IMR-90 (cell line): Measurements from ENCODE around the gene LRRC70. TPM values are rescaled to one million over a fixed set of nuclear protein-coding genes. Genes with fewer than 3 reads are reported as not detected.

Experiments used
- ATAC-seq: fragments of 200-7000 bp; cut with Tn5 transposase; 2 replicates; pipeline ENCODE4 v1.9.1; 2020; ENCODE audit warnings: low read depth, mild to moderate bottlenecking, moderate library complexity
- BruUV-seq: library from RNA; stranded (reverse); fragments of 400-500 nt; replicated peaks from 2 replicates; lab custom pipeline; 2021; lab: Mats Ljungman, UMichigan
- CTCF ChIA-PET: fragments of 300-600 bp; formaldehyde crosslinking; extraction: SDS; loops from one replicate; lab custom pipeline; 2021; ENCODE audit warnings: antibody characterized with exemption; lab: Yijun Ruan, JAX
- POLR2A ChIA-PET: fragments of 300-600 bp; sonication (Branson Sonifier 250); formaldehyde crosslinking; loops from one replicate; lab custom pipeline; 2022; ENCODE audit warnings: antibody characterized with exemption; ENCODE audit not compliant: unreplicated experiment; lab: Charles Lee
- DNase-seq: peaks from one replicate; pipeline ENCODE4 v3.0.0; 2013
- H2AFZ ChIP-seq: replicated peaks from 2 replicates; pipeline ENCODE3; 2013; ENCODE audit warnings: low read length, mild to moderate bottlenecking; ENCODE audit not compliant: poor library complexity
- H2AK5ac ChIP-seq: 2 replicates; pipeline ENCODE4 v1.6.1; 2013; ENCODE audit warnings: low read depth, low read length, inconsistent platforms
- H2AK9ac ChIP-seq: replicated peaks from 2 replicates; pipeline ENCODE3; 2013; ENCODE audit warnings: mild to moderate bottlenecking, low read depth, low read length, moderate library complexity; ENCODE audit not compliant: poor library complexity
- H2BK120ac ChIP-seq: 2 replicates; pipeline ENCODE4 v1.6.1; 2013; ENCODE audit warnings: low read depth, low read length, inconsistent platforms
- H2BK15ac ChIP-seq: 3 replicates; pipeline ENCODE4 v1.6.1; 2013; ENCODE audit warnings: low read depth, low read length, inconsistent platforms
- H2BK20ac ChIP-seq: 2 replicates; pipeline ENCODE4 v1.6.1; 2013; ENCODE audit warnings: low read depth, mild to moderate bottlenecking, inconsistent platforms, low read length, moderate library complexity
- H2BK5ac ChIP-seq: 2 replicates; pipeline ENCODE4 v1.6.1; 2013; ENCODE audit warnings: mild to moderate bottlenecking, low read depth, low read length, inconsistent platforms; ENCODE audit not compliant: poor library complexity, severe bottlenecking
- H3K14ac ChIP-seq: replicated peaks from 2 replicates; pipeline ENCODE4 v1.6.1; 2013; ENCODE audit warnings: low read depth, low read length, inconsistent platforms
- H3K18ac ChIP-seq: 2 replicates; pipeline ENCODE4 v1.6.1; 2013; ENCODE audit warnings: low read depth, low read length, control low read depth
- H3K23ac ChIP-seq: 2 replicates; pipeline ENCODE4 v1.6.1; 2013; ENCODE audit warnings: low read depth, low read length, inconsistent platforms
- H3K27ac ChIP-seq: 2 replicates; pipeline ENCODE4 v1.5.1; 2013; ENCODE audit warnings: mild to moderate bottlenecking, control low read depth, low read length; ENCODE audit not compliant: insufficient read depth
- H3K27me3 ChIP-seq: 2 replicates; pipeline ENCODE4 v1.6.1; 2013; ENCODE audit warnings: low read length; ENCODE audit not compliant: control insufficient read depth, insufficient read depth
- H3K36me3 ChIP-seq: 2 replicates; pipeline ENCODE4 v1.6.1; 2013; ENCODE audit warnings: low read length, mixed read lengths; ENCODE audit not compliant: control insufficient read depth, insufficient read depth
- H3K4ac ChIP-seq: 2 replicates; pipeline ENCODE4 v1.6.1; 2013; ENCODE audit warnings: low read depth, low read length, inconsistent platforms
- H3K4me1 ChIP-seq: 2 replicates; pipeline ENCODE4 v1.6.1; 2013; ENCODE audit warnings: low read length, mixed read lengths; ENCODE audit not compliant: control insufficient read depth, insufficient read depth
- H3K4me2 ChIP-seq: 2 replicates; pipeline ENCODE4 v1.6.1; 2013; ENCODE audit warnings: low read depth, mild to moderate bottlenecking, control low read depth, low read length, moderate library complexity
- H3K4me3 ChIP-seq: 2 replicates; pipeline ENCODE4 v1.5.1; 2013; ENCODE audit warnings: low read depth, mild to moderate bottlenecking, control low read depth, low read length, moderate library complexity; ENCODE audit not compliant: insufficient read depth
- H3K56ac ChIP-seq: 2 replicates; pipeline ENCODE4 v1.6.1; 2013; ENCODE audit warnings: low read length, inconsistent platforms; ENCODE audit not compliant: insufficient read depth; ENCODE audit errors: extremely low read depth
- H3K79me1 ChIP-seq, 2 experiments: 2 replicates each; pipeline ENCODE4 v1.6.1; 2013; ENCODE audit warnings: low read length in 2 of 2, inconsistent platforms in 1 of 2, low read depth in 1 of 2
- H3K9ac ChIP-seq: 2 replicates; pipeline ENCODE4 v1.6.1; 2013; ENCODE audit warnings: low read depth, low read length, control low read depth
- H3K9me1 ChIP-seq: 2 replicates; pipeline ENCODE4 v1.6.1; 2013; ENCODE audit warnings: low read length, inconsistent platforms; ENCODE audit not compliant: insufficient read depth
- H3K9me3 ChIP-seq: 2 replicates; pipeline ENCODE4 v1.6.1; 2013; ENCODE audit warnings: low read length; ENCODE audit not compliant: control insufficient read depth, insufficient read depth
- H4K20me1 ChIP-seq: 2 replicates; pipeline ENCODE4 v1.6.1; 2013; ENCODE audit warnings: low read length, inconsistent platforms; ENCODE audit not compliant: insufficient read depth
- H4K5ac ChIP-seq: 2 replicates; pipeline ENCODE4 v1.6.1; 2013; ENCODE audit warnings: mild to moderate bottlenecking, low read depth, low read length, control low read depth
- H4K8ac ChIP-seq, 2 experiments: 2 replicates each; pipeline ENCODE4 v1.6.1; 2013; ENCODE audit warnings: low read depth in 2 of 2, low read length in 2 of 2, control low read depth in 1 of 2, inconsistent platforms in 1 of 2
- H4K91ac ChIP-seq: 2 replicates; pipeline ENCODE4 v1.6.1; 2013; ENCODE audit warnings: low read depth, low read length, inconsistent platforms; ENCODE audit not compliant: insufficient read depth
- NFE2L2 ChIP-seq: fragments of 150-350 bp; IDR thresholded peaks from 2 replicates; pipeline ENCODE4 v1.6.1; 2016; ENCODE audit warnings: low read depth, mild to moderate bottlenecking, low read length
- RFX5 ChIP-seq: IDR thresholded peaks from 2 replicates; pipeline ENCODE4 v1.8.0; 2012; ENCODE audit warnings: low read depth, mild to moderate bottlenecking, low read length, moderate library complexity
- WGBS, 2 experiments: methylation state at CpG; one replicate each; pipeline versions ENCODE4 v1.1.5 to v1.1.7; 2013; ENCODE audit warnings: missing lambda C conversion rate in 2 of 2; ENCODE audit not compliant: insufficient read length in 1 of 2; ENCODE audit errors: extremely low coverage in 2 of 2; 5-methylcytosine and 5-hydroxymethylcytosine counted together
- dilution Hi-C: fragments of 300-500 bp; cut with HindIII; formaldehyde crosslinking; loops from one replicate; pipeline ENCODE4 v1.14.3; 2018; ENCODE audit warnings: low sequenced_read_pairs; ENCODE audit not compliant: unreplicated experiment
- in situ Hi-C: fragments of 300-500 bp; cut with MboI; formaldehyde crosslinking; loops from 3 replicates; pipeline ENCODE4 v1.14.3; 2019; ENCODE audit warnings: low sequenced_read_pairs, inconsistent platforms, mixed read lengths
- intact Hi-C: fragments of 100-400 bp; cut with micrococcal nuclease; formaldehyde crosslinking; loops from 2 replicates; pipeline ENCODE4 v1.10.0; 2022
- polyA plus RNA-seq, 3 experiments: library from polyadenylated mRNA; depleted of rRNA; stranded (reverse); fragments of >200 nt; gene quantifications; 2 replicates each; pipeline ENCODE4 v1.2.3, GENCODE V29; 2012; ENCODE audit warnings: low replicate concordance in 1 of 3
- total RNA-seq: library from RNA; depleted of rRNA; stranded (reverse); fragments of >200 nt; gene quantifications from 2 replicates; pipeline ENCODE4 v1.2.3, GENCODE V29; 2012

LRRC70 gene
- total and polyA plus RNA-seq, 2 of the 4 experiments (the other 2 are of a cell fraction): 0.19 to 0.36 TPM

GRCh38 chr5:62593331-62593730 lies 14.7 kb downstream of the LRRC70 start:
- Histone ChIP-seq H3K23ac (no peak overlapping the region), H3K9me1 (no peaks in the 10 kb centered on the region; the same call in 1 of the 2 replicates), H2AFZ (no peak overlapping the region), H2BK15ac (no peak overlapping the region), H4K20me1 (no peaks in the 10 kb centered on the region), H2BK5ac (no peak overlapping the region), H3K4me1 (peaks cover 2% of the 10 kb centered on the region; the same call in 1 of the 2 replicates), H3K9me3 (no peaks in the 10 kb centered on the region), H3K27ac (peak overlapping the region; percentile 35; the same call in 1 of the 2 replicates), H3K4ac (no peak overlapping the region), H3K9ac (no peak overlapping the region), H3K14ac (0 out of 2 replicates have a peak overlapping the region, but pooled peaks have one; percentile 1), H4K5ac (no peak overlapping the region), H2BK20ac (no peak overlapping the region), H3K36me3 (no peaks in the 10 kb centered on the region), H3K79me1 (no peaks in the 10 kb centered on the region), H2AK9ac (no peak overlapping the region), H3K27me3 (no peaks in the 10 kb centered on the region), H3K18ac (no peak overlapping the region), H4K91ac (no peak overlapping the region), H3K56ac (no peak overlapping the region), H4K8ac (no peak overlapping the region), H3K4me2 (no peak overlapping the region), H3K4me3 (no peak overlapping the region), H2AK5ac (no peak overlapping the region), H2BK120ac (no peak overlapping the region)
- in situ Hi-C loops: no loop called here
- DNase-seq (peak; percentile 52), ATAC-seq (peak; percentile 44)
- dilution Hi-C loops: no loop called here
- WGBS, 2 experiments: no CpG with 5 or more reads among the region's 1 CpG
- CTCF ChIA-PET: interaction anchor here (0.7 to 0.9 kb wide), 3 partner anchors 11 to 123 kb away, joined by 3 to 4 read pairs (median 3); no protein-coding TSS in a partner anchor
- no TSS peak for BruUV-seq
- TF ChIP-seq NFE2L2: peak; percentile 87
- no peak for TF ChIP-seq RFX5
- POLR2A ChIA-PET: no interaction called here
- intact Hi-C loops: no loop called here
